Stimulated activated CD8-positive, alpha-beta memory T cell treated with anti-CD3 and anti-CD28 coated beads, Interleukin-12 subunit alpha, Interleukin-12 subunit beta, amount 100 ng/mL, for 1 hour (primary cell): ENCODE results near the gene HECTD4.
"Not testable (repeated sequence)": the region's sequence is repeated elsewhere in the genome, so short reads cannot be mapped to it uniquely, and the experiment has no call there.

Experiments used
- DNase-seq: peaks from one replicate; pipeline ENCODE4 v3.0.0-alpha.2; 2020; ENCODE audit warnings: low read depth

HECTD4 gene

DNA sequence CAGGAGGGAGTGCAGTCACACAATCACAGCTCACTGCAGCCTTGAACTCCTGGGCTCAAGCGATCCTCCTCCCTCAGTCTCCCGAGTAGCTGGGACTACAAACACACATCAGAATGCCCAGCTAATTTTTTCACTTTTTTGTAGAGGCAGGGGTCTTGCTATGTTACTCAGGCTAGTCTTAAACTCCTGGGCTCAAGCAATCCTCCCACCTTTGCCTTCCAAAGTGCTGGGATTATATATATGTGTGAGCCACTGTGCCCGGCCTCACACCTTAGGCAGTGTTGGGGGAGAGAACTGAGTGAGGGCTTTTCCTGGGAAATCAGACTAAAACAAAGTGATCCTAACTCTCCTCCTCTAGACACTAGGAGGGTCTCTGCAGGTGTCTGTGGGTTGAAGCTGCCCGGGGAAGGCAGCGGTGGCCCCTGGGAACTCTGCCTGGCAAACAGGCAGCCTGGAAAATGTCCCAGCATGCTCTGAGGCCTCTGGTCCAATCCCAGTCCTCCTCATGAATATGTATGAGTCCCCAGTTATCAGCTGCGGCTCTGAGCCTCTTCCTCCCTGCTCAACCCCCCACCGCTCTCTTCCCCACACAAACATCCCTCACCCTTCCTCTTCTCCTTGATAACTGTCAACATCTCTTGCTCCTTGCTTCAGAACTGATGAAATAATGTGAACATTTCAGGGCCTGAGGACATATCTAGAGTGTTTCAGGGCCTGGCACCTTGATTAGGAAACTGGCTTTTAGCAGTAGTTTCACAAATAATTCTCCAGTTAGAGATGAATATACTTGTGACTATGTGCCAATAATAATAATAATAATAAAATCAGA lies 265.8 kb downstream of the HECTD4 start:
- DNase-seq, result no peak

DNA sequence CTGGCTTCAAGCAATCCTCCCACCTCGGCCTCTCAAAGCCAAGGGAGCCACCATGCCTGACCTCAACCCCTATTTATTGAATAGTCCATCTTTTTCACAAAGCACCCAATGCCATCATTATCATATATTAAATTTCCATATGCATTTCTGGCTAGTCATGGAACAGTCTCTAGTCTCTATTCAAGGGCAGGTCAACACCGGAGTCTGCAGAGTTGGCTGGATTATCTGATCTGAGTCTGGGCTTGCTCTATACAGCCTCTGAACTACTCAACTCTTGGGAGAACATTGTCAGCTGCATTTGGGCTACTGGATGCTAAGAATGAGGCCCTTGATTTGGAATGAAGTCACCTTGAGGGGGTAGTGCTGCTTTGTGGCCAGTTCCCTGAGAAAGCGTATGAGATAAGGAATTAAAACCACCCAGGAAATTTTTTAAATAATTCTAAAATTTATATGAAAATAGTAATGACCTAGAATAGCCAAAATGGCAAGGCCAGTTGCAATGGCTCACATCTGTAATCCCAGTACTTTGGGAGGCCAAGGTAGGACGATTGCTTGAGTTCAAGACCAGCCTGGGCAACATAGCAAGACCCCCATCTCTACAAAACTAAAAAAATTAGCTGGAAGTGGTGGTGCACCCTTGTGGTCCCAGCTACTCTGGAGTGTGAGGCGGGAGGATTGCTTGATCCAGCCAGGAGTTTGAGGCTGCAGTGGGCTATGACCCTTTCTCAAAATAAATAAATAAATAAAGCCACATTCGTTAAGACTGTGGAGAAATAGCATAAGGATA lies 266.8 kb downstream of the HECTD4 start:
- no peak for DNase-seq

DNA sequence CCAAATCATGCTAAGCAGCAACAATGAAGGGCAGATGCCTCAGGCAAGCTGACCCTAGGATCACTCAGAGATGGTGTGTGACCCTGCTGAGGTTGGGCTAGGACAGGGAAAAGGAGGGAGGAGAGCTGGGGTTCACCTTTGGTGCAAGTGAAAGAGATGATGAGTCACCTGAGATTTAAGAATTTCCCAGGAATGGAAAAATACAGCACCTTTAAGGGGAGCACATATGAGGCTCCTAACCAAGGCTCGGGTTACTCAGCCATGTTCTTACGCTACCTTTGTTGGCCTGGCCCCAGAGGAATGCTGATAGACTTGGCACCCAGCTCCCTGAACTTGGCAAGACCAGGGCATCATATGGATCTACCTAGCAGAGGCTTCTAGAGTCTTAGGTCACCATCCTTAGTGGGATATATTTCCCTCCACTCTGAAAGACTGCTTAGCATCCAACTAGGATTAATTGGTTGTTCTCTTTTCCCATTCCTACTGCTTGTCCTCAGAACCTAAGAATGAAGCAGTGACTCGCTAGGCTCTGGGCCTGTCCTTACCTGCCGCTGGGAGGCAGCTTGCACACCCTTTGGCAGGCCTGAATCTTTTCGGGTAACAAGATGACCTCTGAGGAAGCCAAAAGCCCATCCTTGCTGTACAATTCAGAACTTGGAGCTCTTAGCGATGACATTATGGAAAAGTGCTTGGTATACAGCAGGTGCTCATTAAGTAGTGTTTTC lies 269.7 kb downstream of the HECTD4 start:
- DNase-seq, result no peak

GRCh38 chr12:112111931-112112330 lies 270.3 kb downstream of the HECTD4 start:
- no peak for DNase-seq

DNA sequence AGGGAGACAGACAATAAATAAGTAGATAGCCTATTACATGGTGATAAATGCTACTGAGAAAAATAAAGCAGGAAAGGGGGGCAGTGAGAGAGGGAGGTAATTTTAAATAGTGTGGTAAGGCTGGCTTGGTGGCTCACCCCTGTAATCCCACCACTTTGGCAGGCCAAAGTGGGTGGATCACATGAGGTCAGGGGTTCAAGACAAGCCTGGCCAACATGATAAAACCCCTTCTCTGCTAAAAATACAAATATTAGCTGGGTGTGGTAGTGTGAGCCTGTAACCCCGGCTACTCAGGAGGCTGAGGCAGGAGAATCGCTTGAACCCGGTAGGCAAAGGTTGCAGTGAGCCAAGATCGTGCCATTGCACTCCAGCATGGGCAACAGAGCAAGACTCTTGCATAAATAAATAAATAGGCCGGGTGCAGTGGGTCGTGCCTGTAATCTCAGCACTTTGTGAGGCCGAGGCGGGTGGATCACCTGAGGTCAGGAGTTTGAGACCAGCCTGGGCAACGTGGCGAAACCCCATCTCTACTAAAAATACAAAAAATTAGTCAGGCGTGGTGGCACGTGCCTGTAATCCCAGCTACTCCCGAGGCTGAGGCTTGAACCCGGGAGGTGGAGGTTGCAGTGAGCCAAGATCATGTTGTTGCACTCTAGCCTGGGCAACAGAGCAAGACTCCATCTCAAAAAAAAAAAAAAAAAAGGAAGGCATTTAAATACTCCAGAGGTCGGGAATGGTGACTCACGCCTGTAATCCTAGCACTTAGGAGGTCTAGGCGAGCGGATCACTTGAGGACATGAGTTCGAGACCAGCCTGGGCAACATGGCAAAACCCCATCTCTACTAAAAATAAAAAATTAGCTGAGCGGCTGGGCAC lies 271.2 kb downstream of the HECTD4 start:
- DNase-seq, result not testable (repeated sequence)
